Tibial nerve (tissue), 3 donors: ENCODE data around the gene DYNC1LI2.

Source experiments
- POLR2A ChIP-seq, 2 donors: fragments of 450-650 bp; IDR thresholded peaks; one replicate each; pipeline ENCODE4 v1.6.1; 2017; ENCODE audit warnings: antibody characterized with exemption in 2 of 2, mild to moderate bottlenecking in 2 of 2, moderate library complexity in 2 of 2
- TF ChIP-seq, protein P1 (sequence below), 5 experiments: fragments of 200-600 bp in 3 of 5; fragments of 450-650 bp in 2 of 5; sonication (generic) in 3 of 5; IDR thresholded peaks; one replicate each; pipeline ENCODE4 v1.5.1; 2016 to 2019; ENCODE audit warnings: antibody characterized with exemption in 5 of 5, mild to moderate bottlenecking in 3 of 5, moderate library complexity in 2 of 5

DNA sequence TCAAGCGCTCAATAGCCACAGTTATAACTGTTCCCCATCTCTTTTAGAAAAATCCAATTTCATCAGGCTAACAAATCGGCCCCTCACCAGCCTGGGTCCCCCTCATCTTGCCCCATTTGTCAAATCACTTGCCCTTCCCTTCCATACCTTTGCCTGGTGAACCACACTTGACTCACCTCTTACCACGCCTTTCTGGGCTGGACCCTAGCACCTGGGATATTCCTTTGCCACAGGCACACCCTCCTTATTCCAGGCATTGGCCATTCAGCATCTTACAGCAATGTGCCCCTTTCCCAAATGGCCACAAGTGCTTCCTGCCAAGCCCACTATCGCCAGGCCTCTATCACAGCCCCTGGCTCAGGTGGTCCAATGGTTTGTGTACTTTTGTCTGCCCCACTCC is 69.7 kb downstream of the DYNC1LI2 start:
- TF ChIP-seq, protein P1, sequence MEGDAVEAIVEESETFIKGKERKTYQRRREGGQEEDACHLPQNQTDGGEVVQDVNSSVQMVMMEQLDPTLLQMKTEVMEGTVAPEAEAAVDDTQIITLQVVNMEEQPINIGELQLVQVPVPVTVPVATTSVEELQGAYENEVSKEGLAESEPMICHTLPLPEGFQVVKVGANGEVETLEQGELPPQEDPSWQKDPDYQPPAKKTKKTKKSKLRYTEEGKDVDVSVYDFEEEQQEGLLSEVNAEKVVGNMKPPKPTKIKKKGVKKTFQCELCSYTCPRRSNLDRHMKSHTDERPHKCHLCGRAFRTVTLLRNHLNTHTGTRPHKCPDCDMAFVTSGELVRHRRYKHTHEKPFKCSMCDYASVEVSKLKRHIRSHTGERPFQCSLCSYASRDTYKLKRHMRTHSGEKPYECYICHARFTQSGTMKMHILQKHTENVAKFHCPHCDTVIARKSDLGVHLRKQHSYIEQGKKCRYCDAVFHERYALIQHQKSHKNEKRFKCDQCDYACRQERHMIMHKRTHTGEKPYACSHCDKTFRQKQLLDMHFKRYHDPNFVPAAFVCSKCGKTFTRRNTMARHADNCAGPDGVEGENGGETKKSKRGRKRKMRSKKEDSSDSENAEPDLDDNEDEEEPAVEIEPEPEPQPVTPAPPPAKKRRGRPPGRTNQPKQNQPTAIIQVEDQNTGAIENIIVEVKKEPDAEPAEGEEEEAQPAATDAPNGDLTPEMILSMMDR (IDR thresholded peaks at IDR 0.05): no peak
- no peak for TF ChIP-seq POLR2A (IDR thresholded peaks at IDR 0.05)
